ENCODE data around the gene FAF1.

The FAF1 gene

GRCh38 chr1:50661626-50662025, 298.4 kb downstream of the FAF1 start:
- H2AFZ ChIP-seq (ENCODE audit: low read depth, low read length, severe bottlenecking) = no peak overlapping the region
- TF ChIP-seq, protein P1, sequence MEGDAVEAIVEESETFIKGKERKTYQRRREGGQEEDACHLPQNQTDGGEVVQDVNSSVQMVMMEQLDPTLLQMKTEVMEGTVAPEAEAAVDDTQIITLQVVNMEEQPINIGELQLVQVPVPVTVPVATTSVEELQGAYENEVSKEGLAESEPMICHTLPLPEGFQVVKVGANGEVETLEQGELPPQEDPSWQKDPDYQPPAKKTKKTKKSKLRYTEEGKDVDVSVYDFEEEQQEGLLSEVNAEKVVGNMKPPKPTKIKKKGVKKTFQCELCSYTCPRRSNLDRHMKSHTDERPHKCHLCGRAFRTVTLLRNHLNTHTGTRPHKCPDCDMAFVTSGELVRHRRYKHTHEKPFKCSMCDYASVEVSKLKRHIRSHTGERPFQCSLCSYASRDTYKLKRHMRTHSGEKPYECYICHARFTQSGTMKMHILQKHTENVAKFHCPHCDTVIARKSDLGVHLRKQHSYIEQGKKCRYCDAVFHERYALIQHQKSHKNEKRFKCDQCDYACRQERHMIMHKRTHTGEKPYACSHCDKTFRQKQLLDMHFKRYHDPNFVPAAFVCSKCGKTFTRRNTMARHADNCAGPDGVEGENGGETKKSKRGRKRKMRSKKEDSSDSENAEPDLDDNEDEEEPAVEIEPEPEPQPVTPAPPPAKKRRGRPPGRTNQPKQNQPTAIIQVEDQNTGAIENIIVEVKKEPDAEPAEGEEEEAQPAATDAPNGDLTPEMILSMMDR (IDR thresholded peaks at IDR 0.05; ENCODE audit: insufficient read depth, low read length, poor library complexity, severe bottlenecking) = no peak
- no peak for TF ChIP-seq EZH2phosphoT487 (conservative IDR thresholded peaks at IDR 0.05; ENCODE audit: low read length)
- no peaks in the 10 kb centered on the region for H4K20me1 ChIP-seq (ENCODE audit: low read depth, low read length)
- no peaks in the 10 kb centered on the region for H3K9me2 ChIP-seq (replicated peaks; ENCODE audit: insufficient read depth, low read length)
- no peaks in the 10 kb centered on the region for H3K9me3 ChIP-seq (ENCODE audit: insufficient read depth, low read length)
- H3K9ac ChIP-seq (ENCODE audit: low read length) = no peak overlapping the region
- no peak overlapping the region for H3K4me2 ChIP-seq (ENCODE audit: low read depth, low read length, poor library complexity, severe bottlenecking)
- H3F3A ChIP-seq (ENCODE audit: insufficient read depth) = peaks cover 3% of the 10 kb centered on the region; the same call in 1 of the 2 replicates
- no peaks in the 10 kb centered on the region for H3K27me3 ChIP-seq (ENCODE audit: low read length)
- no peaks in the 10 kb centered on the region for H3K79me2 ChIP-seq (ENCODE audit: insufficient read depth, low read length)
- H3K27ac ChIP-seq (ENCODE audit: low read depth, low read length) = no peak overlapping the region
- no peaks in the 10 kb centered on the region for H3K36me3 ChIP-seq (ENCODE audit: low read length)
- H3K4me3 ChIP-seq (ENCODE audit: insufficient read depth, low read length, poor library complexity, severe bottlenecking) = no peak overlapping the region

- no peak overlapping the region for H3K27ac ChIP-seq (ENCODE audit: low read depth, low read length)
- no peak overlapping the region for H2AFZ ChIP-seq (ENCODE audit: low read depth, low read length, severe bottlenecking)
- H3K36me3 ChIP-seq (ENCODE audit: low read length) = peaks cover 8% of the 10 kb centered on the region; the same call in 1 of the 2 replicates
- H3K4me3 ChIP-seq (ENCODE audit: insufficient read depth, low read length, poor library complexity, severe bottlenecking) = no peak overlapping the region
- no peak overlapping the region for H3K4me2 ChIP-seq (ENCODE audit: low read depth, low read length, poor library complexity, severe bottlenecking)
- no peaks in the 10 kb centered on the region for H3K9me3 ChIP-seq (ENCODE audit: insufficient read depth, low read length)
- TF ChIP-seq, protein P1 (IDR thresholded peaks at IDR 0.05; ENCODE audit: insufficient read depth, low read length, poor library complexity, severe bottlenecking) = no peak
- no peak for TF ChIP-seq EZH2phosphoT487 (conservative IDR thresholded peaks at IDR 0.05; ENCODE audit: low read length)
- no peaks in the 10 kb centered on the region for H3K79me2 ChIP-seq (ENCODE audit: insufficient read depth, low read length)
- H3K27me3 ChIP-seq (ENCODE audit: low read length) = no peaks in the 10 kb centered on the region
- H3F3A ChIP-seq (ENCODE audit: insufficient read depth) = peaks cover 3% of the 10 kb centered on the region; the same call in 1 of the 2 replicates
- H3K9me2 ChIP-seq (replicated peaks; ENCODE audit: insufficient read depth, low read length) = no peaks in the 10 kb centered on the region
- H3K9ac ChIP-seq (ENCODE audit: low read length) = no peak overlapping the region
- no peaks in the 10 kb centered on the region for H4K20me1 ChIP-seq (ENCODE audit: low read depth, low read length)
These were observed 300.9 kb downstream of the FAF1 start for GRCh38 chr1:50659107-50659662.

DNA sequence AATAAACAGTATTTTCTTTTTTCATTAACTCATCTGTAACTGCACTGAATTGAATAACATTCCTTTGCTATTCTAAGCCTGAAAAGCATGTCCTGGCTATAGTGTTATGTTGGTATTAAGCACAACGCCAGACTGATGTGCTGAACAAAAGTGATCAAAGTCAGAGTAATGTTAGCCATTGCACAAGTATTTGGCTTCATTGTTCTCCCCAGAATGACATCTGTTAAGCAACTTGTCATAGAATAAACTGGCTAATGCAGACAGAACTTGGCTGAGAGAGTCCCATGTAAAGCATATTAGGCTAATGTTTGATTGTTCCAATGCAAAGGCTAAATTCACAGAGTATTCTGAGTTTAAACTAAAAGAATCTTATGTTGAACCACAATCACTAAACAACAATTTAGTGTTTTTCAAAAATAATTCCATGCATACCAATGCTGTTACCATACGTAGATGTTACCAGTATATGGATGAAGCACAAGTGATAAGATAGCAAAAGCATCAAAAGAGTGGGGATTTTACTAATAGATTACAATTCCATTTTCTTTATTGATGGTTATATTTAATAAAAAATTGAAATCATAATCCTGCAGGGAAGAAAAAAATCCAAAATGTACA, 301.5 kb downstream of the FAF1 start:
- Histone ChIP-seq H3F3A (ENCODE audit: insufficient read depth) (peaks cover 3% of the 10 kb centered on the region; the same call in 1 of the 2 replicates), H3K36me3 (ENCODE audit: low read length) (peaks cover 11% of the 10 kb centered on the region; the same call in 1 of the 2 replicates), H4K20me1 (ENCODE audit: low read depth, low read length) (no peaks in the 10 kb centered on the region), H3K9me2 (replicated peaks; ENCODE audit: insufficient read depth, low read length) (no peaks in the 10 kb centered on the region), H2AFZ (ENCODE audit: low read depth, low read length, severe bottlenecking) (no peak overlapping the region), H3K9ac (ENCODE audit: low read length) (no peak overlapping the region), H3K79me2 (ENCODE audit: insufficient read depth, low read length) (no peaks in the 10 kb centered on the region), H3K4me3 (ENCODE audit: insufficient read depth, low read length, poor library complexity, severe bottlenecking) (no peak overlapping the region), H3K4me2 (ENCODE audit: low read depth, low read length, poor library complexity, severe bottlenecking) (no peak overlapping the region), H3K9me3 (ENCODE audit: insufficient read depth, low read length) (no peaks in the 10 kb centered on the region), H3K27me3 (ENCODE audit: low read length) (no peaks in the 10 kb centered on the region), H3K27ac (ENCODE audit: low read depth, low read length) (no peak overlapping the region)
- no peak for TF ChIP-seq EZH2phosphoT487 (conservative IDR thresholded peaks at IDR 0.05; ENCODE audit: low read length)
- TF ChIP-seq, protein P1 (IDR thresholded peaks at IDR 0.05; ENCODE audit: insufficient read depth, low read length, poor library complexity, severe bottlenecking) = no peak
